A172 (cell line): ENCODE data around the gene ENO2. TPM values are rescaled to one million over a fixed set of nuclear protein-coding genes. Genes with fewer than 3 reads are reported as not detected.
"Not testable (repeated sequence)": the region's sequence is repeated elsewhere in the genome, so short reads cannot be mapped to it uniquely, and the experiment has no call there.

Experiments
- DNase-seq: peaks from one replicate; pipeline ENCODE4 v3.0.0-alpha.2; 2015; ENCODE audit warnings: low spot score
- total RNA-seq: library from RNA; depleted of rRNA; stranded (reverse); fragments of >200 nt; shearing (Covaris generic); gene quantifications from 2 replicates; pipeline ENCODE4 v1.2.3, GENCODE V29; 2014

Gene ENO2
- total RNA-seq, 1 experiment from 2014 or later: 24.7 TPM

DNA sequence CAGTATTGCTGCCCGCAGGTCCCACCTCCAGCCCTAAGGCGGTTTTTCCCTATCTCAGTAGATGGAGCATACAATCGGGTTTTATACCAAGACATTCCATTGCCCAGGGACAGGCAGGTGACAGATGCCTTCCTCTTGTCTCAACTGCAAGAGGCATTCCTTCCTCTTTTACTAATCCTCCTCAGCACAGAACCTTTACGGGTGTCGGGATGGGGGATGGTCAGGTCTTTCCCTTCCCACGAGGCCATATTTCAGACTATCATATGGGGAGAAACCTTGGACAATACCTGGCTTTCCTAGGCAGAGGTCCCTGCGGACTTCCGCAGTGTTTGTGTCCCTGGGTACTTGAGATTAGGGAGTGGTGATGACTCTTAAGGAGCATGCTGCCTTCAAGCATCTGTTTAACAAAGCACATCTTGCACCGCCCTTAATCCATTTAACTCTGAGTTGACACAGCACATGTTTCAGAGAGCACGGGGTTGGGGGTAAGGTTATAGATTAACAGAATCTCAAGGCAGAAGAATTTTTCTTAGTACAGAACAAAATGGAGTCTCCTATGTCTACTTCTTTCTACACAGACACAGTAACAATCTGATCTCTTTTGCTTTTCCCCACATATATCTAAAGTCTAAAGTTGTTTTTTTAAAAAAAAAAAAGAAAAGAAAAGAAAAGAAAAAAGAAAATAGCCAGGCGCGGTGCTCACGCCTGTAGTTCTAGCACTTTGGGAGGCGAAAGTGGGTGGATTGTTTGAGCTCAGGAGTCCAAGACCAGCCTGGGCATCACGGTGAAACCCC is 28.0 kb upstream of the ENO2 start:
- not testable (repeated sequence) for DNase-seq

DNA sequence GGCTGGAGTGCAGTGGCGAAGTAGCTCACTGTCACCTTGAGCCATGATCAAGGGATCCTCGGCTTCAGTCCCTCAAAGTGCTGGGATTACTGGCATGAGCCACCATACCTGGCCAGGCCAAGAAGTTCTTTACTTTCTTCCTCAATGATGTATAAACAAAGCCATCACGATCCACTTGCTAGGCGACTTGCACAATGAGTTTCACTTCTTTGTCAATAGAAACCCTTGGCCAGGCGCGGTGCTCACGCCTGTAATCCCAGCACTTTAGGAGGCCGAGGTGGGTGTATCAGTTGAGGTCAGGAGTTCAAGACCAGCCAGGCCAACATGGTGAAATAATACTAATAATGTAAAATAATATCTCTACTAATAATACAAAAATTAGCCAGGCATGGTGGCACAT is 26.9 kb upstream of the ENO2 start:
- no peak for DNase-seq

DNA sequence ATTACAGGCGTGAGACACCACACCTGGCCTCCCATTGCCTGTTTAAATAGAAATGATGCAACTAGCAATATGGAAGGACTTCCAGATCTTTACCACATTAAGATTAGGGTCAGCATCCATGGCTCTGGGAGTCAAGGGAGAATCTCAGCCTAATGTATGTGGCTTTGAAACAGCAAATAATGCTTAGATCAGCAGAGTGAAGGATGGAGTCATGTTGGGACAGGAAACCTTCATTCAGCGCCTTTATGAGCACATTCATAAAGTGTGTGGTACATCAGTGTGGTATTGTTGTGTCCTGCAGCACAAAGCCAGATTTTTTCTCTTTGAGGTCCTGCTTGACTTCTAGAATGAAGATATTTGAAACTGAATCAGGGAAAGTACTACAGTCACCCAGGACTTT is 26.0 kb upstream of the ENO2 start:
- DNase-seq: no peak

DNA sequence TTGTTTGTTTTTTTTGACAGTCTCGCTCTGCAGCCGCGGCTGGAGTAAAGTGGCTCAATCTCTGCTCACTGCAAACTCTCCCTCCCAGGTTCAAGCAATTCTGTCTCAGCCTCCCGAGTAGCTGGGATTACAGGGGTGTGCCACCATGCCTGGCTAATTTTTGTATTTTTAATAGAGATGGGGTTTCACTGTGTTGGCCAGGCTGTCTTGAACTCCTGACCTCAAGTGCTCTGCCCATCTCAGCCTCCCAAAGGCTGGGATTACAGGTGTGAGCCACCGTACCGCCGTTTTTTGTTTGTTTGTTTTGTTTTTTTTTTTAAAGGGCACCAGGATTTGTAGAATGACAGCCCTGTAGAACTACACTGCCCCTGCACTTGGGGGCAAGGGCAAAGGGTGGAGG is 25.6 kb upstream of the ENO2 start:
- DNase-seq: not testable (repeated sequence)

DNA sequence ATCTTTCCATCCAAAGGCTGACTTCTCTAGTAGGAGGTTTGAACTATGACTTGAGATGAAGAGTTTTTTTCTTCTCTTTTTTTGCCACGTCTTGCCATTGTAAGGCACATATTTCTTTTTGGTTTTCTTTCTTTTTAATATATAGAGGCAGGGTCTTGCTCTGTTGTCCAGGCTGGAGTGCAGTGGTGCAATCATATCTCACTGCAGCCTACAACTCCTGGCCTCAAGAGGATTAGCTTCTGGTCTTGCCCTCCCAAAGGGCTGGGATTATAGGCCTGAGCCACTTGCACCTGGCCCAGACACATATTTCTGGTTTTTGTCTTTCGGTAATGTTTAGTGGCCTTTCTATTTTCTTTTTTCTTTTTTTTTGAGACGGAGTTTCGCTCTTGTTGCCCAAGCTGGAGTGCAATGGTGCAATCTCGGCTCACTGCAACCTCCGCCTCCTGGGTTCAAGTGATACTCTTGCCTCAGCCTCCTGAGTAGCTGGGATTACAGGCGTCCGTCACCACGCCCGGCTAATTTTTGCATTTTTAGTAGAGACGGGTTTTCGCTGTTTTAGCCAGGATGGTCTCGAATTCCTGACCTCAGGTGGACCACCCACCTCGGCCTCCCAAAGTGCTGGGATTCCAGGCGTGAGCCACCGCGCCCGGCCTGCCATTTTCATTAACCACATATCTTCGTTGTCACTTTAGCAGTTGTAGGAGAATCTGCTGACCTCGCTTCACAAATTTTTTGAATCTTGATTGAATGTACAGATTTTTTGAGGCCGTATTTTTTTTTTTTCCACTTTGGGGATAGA is 24.4 kb upstream of the ENO2 start:
- DNase-seq: not testable (repeated sequence)

DNA sequence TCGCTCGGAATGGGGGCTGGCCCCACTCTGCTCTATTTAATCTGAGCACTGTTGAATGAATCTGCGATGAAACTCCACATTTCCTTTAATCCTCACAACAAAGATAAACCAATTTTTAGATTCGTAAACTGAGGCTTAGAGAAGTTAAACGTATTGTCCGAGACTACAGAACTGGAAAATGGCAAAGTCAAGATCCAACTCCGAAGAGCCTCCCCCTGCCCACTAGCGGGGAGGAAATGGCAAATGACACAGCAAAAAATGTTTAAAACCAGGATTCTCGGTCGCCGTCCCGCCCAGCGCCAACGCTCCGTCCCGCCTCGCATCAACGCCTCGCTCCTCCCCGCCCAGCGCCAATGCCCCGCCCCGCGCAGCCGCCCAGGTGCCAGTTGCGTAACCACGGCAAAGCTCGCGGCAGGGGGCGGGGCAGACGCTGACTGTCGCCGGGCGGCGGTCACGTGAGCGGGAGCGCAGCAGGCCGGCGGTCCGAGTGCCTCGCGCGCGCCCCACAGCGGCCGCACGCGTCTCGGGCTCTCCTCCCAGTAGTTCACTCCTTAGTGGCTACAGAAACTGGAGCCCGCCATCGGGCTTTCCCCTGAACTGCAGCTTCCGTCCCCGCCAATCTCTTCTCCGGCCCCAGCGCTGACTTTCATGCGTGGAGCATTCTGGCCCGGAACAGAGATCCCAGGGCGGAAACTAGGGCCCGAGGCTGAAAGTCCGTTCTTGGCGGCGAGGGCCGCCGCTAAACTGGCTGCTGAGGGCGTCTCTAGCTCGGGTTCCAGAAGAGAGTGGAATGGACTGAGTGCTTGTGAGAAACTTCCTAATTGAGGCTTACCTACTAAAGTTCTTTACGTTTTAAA is 23.4 kb upstream of the ENO2 start:
- peak; percentile 76 for DNase-seq

DNA sequence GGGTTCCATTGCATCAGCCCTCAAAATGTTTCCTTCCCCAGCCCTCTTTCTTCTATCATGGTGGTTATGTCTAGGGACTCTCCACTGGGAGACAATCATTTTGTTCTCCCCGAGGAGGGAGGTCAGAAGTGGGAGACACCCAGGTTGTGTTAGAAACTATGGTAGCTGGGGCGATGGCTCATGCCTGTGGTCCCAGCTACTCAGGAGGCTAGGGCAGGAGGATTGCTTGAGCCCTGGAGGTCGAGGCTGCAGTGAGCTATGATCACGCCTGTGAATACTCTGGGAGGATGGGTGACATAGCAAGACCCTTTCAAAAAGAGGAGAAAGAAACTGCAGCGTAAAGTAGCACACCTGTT is 22.8 kb upstream of the ENO2 start:
- no peak for DNase-seq

DNA sequence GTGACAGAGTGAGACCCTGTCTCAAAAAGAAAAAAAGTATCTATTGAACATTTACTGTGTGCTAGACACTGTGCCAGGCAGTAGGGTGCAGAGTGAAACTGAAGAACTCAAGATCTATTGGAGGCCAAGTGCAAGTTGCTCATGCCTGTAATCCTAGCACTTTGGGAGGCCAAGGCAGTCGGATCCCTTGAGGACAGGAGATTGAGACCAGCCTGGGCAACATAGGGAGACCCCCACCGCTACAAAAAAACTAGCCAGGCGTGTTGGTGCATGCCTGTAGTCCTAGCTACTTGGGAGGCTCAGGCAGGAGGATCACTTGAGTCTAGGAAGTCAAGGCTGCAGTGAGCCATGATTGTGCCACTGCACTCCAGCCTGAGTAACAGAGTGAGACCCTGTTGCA is 21.7 kb upstream of the ENO2 start:
- not testable (repeated sequence) for DNase-seq

DNA sequence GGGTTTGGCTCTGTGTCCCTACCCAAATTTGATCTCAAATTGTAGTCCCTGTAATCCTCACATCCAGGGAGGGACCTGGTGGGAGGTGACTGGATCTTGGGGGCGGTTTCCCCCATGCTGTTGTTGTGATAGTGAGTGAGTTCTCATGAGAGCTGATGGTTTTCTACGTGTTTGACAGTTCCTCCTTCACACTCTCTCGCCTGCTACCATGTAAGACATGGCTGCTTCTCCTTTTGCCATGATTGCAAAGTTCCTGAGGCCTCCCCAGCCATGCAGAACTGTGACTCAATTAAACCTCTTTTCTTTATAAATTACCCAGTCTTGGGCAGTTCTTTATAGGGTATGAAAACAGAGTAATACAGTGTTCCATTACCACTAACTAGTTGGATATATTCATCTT is 20.1 kb upstream of the ENO2 start:
- DNase-seq: no peak

DNA sequence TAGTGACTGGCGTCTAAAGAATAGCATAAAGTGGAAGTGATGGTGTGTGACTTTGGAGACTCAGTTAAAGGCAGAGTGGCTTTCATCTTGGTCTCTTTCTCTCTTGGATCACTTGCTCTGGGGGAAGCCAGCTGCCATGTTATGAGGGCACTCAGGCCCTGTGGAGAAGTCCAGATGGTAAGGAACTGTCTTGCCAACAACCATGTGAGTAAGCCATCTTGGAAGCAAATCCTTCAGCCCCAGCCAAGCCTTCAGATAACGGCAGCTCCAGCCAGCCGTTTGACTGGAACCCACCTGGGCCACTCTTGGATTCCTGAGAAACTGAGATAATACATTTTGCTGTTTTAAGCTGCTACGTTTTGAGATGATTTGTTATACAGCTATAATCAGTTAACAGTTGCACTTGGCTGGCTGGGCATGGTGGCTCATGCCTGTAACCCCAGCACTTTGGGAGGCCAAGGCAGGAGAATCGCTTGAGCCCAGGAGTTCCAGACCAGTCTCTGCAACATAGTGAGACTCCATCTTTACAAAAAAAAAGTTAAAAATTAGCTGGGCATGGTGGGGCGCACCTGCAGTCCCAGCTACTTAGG is 17.4 kb upstream of the ENO2 start:
- no peak for DNase-seq

DNA sequence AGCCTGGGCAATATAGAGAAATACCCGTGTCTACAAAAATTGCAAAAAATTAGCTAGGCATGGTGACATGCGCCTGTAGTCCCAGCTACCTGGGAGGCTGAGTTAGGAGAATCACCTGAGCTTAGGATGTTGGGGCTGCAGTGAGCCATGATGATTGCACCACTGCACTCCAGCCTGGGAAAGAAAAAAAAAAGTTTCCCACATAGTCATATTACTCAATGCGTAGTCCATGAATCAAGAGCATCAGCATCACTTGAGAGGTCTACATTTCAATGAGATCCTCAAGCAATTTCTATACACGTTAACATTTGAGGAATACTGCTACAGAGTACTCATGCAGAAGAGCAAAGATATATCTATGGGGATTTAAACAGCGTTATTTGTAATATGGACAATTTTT is 15.0 kb upstream of the ENO2 start:
- no peak for DNase-seq

DNA sequence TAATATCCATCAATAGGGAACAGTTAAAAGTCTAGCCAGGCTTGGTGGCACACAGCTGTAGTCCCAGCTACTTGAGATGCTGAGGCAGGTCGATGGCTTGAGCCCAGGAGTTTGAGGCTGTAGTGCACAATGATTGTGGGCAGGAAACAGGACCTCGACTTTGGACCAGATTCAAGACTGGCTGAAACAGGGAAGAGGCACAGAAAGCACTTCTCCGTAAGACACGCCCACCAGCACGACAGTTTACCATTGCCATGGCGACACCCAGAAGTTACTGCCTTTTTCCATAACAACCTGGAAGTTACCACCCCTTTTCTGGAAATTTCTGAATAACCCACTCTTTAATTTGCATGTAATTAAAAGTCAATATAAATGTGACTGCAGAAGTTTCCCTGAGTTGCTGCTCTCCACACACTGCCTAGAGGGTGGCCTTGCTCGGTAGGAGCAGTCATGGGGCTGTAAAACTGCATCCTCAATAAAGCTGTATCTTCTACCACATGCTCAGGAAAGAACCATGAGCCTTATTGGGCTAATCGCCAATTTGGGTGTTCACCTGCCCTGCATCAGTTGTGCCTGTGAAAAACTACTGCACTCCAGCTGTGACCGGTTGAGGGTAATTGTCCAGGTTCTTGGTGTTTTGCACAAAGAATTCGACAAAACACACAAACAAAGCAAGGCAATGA is 14.4 kb upstream of the ENO2 start:
- DNase-seq: no peak

DNA sequence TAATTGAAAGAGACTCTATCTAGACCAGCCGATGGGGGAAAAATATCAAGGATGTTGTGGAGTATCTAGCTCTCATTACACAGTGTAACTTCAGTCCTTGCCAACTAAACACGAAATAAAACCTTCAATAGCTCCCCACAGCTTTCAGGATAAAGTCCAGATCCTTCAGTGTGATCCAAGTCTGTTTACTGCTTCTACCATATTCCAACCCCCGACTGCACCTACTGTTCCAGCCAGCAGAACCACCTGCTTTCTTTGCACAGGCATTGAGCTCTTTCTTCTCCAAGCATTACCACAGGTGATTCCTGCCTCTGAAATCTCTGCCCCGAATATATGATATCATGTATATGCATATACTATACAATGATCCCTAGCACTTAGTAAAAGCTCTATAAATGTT is 11.9 kb upstream of the ENO2 start:
- no peak for DNase-seq

DNA sequence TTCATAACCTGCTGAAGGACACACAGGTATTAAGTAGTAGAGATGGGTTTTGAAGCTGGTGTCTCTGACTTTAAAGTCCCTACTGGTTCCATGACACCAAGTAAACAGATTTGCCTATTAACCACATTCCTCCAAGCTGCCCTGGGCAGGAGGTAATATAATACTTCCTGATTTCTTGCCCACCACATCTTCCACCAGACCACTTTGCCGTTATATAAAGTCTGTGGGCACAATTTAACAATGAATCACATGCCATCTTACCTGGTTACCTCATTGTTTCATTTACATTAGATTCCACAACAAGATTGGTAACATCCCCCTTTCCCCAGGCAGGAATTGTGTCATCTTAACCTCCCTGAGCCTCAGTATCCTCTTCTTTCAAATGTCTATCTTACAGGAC is 10.7 kb upstream of the ENO2 start:
- DNase-seq: no peak

DNA sequence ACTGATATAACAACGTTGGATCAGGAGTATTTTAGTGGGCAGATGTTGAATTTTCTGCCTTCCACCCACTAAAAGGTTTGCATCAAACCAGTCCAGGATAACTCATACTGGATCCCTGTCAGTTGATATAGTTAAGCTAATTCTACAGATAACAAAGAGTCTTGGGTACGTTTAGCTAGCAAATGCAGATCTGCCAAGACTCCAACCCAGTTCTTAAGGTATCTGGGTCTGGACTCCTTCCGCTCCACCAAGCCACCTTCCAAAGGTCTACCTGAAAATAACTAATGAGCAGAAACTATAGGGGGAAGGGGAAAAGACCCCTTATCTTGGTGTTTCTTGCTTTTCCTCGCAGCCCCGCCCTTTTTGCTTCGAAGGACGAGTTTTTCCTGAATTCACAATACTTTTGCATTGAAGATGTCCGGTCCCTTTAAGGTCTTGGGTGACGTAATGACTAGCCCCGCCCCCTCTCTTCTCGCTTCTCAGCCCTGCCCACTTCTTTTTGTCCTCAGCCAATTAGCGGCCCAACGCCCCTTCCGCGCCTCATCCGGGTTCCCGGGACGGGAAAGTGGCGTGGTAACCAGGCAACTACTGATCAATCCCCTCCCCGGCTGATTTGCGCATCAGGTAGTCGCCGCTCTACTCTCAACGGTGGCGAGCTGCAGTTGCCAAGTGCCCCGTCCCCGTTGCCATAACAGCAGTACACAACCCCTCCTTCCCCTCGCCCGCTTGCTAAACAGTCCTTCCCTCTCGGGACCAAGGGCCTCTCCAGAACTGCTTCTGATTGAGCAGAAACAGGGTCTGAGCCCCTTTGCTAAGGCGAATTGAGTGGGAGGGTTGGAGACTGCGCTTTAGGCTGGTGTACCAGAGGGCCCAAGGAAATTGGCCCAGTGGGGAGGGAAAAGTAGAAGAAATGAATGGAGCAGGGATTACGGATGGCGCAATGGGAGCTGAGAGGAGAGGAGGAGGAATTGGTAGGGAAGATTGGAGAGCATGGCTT is 9.8 kb upstream of the ENO2 start, which contains the start of gene LRRC23:
Gene LRRC23 (plus strand): TSS at position 543 of the 997 bp plus-strand sequence. CDS start 812 bp downstream, outside the sequence.
- peak; percentile 83 for DNase-seq

DNA sequence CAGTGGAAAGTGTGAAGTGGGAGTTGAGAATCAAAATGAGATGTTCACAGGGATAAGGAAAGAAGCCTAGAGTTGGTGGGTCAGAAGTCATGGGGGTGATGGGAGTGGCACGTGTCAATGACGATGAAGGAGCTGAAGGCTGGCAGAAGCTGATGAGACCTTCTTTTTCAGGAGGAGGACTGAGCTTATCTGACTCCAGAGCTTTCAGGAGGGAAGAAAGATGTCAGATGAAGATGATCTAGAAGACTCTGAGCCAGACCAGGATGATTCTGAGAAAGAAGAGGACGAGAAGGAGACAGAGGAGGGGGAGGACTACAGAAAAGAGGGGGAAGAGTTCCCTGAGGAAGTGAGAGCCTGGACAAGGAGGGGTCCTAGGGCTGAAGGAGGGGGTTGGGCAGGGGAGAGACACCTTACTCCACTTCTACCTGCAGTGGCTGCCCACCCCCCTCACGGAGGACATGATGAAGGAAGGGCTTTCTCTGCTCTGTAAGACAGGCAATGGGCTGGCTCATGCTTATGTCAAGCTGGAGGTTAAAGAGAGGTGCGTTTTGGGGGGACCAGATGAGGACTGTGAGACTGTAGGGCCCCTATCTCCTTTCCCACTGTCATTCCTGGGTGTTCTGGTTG is 8.9 kb upstream of the ENO2 start:
- no peak for DNase-seq

DNA sequence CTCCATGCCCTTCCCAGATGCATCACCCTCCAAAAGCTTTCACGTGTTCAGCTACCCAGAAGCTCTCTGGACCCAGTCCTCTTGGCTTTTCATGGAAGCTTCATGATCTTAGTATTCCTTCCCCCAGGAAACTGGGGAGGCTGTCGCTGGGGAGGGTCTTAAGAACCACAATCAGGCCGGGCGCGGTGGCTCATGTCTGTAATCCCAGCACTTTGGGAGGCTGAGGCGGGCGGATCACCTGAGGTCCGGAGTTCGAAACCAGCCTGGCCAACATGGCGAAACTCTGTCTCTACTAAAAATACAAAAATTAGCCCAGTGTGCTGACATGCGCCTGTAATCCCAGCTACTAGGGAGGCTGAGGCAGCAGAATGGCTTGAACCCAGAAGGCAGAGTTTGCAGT is 6.2 kb upstream of the ENO2 start:
- DNase-seq: not testable (repeated sequence)

DNA sequence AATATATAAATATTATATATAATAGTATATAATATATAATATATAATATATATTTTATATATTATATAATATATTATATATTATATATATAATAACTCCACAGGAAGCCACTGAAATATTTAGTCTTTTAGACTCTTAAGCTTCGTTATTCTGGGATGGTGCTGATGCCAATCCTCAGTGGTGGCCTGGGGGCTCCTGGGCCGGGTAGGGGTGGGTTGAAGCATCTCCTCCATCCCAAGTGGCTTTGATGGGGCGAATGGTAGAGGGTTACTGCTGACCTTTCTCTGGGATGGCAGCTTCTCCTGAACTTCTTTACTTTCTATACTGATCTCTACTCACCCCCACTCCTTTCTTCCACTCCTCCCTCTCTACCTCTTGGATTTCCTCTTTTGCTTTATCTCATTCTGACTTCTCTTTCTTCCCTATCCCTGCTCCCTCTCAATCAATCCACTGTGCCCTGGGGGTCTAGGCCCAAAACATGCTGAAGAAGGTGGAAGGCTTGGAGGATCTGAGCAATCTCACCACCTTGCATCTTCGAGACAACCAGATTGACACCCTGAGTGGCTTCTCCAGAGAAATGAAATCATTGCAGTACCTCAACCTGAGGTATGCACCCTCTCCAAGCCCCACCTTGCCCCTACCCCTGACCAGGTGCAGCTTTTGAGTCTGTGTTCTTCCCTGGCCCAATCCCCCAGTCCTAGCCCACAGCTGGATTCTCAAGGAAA is 4.8 kb upstream of the ENO2 start:
- DNase-seq: no peak
